HepG2 (cell line): Measurements from ENCODE around the gene ADCK2. TPM values are rescaled to one million over a fixed set of nuclear protein-coding genes. Genes with fewer than 3 reads are reported as not detected.
A peak's percentile ranks its signal among the peaks of the same experiment; 100 is the strongest.

Experiments used
- ATAC-seq: fragments of 200-7000 bp; cut with Tn5 transposase; 3 replicates; pipeline ENCODE4 v1.9.1; 2020; ENCODE audit warnings: mild to moderate bottlenecking, moderate library complexity
- BruUV-seq: library from RNA; stranded (reverse); fragments of 400-500 nt; replicated peaks from 2 replicates; lab custom pipeline; 2021; lab: Mats Ljungman, UMichigan
- CTCF ChIA-PET: fragments of 300-600 bp; formaldehyde crosslinking; extraction: SDS; loops from one replicate; lab custom pipeline; 2021; ENCODE audit warnings: low total read pairs, inconsistent platforms, low intra/inter-chr PET ratio; lab: Yijun Ruan, JAX
- POLR2A ChIA-PET: fragments of 350-600 bp; sonication (Branson Sonifier 250); formaldehyde crosslinking; loops from one replicate; lab custom pipeline; 2020; ENCODE audit warnings: antibody characterized with exemption, inconsistent platforms; lab: Yijun Ruan, JAX
- DNase-seq: peaks from one replicate; pipeline ENCODE4 v3.0.0-alpha.2; 2015; ENCODE audit warnings: low spot score
- FAIRE-seq: peaks from 3 replicates; lab custom pipeline; 2011; peaks lifted over from hg19 to GRCh38; lab: Jason Lieb, UNC
- H2AFZ ChIP-seq: one replicate; pipeline ENCODE4 v1.6.1; 2011; ENCODE audit warnings: low read length, inconsistent platforms
- H3K27ac ChIP-seq: fragments of 300-600 bp; 3 replicates; pipeline ENCODE4 v1.8.0; 2011; ENCODE audit warnings: mixed run types, mild to moderate bottlenecking, mixed read lengths, low read length, inconsistent platforms; ENCODE audit not compliant: insufficient read depth; ENCODE audit errors: extremely low read length
- H3K27me3 ChIP-seq, 2 experiments: fragments of 200-600 bp in 1 of 2; 2 replicates in 1 of 2; 3 replicates in 1 of 2; pipeline versions ENCODE4 v1.6.0 to v1.8.0; 2011; ENCODE audit warnings: low read length in 2 of 2, mild to moderate bottlenecking in 2 of 2, moderate library complexity in 2 of 2, inconsistent platforms in 1 of 2; ENCODE audit not compliant: insufficient read depth in 2 of 2, control insufficient read depth in 1 of 2
- H3K36me3 ChIP-seq, 2 experiments: fragments of 200-600 bp in 1 of 2; replicated peaks in 1 of 2; 2 replicates in 1 of 2; 3 replicates in 1 of 2; pipeline versions ENCODE4 v1.5.1 to v1.8.0; 2011; ENCODE audit warnings: low read length in 2 of 2, inconsistent platforms in 1 of 2; ENCODE audit not compliant: insufficient read depth in 2 of 2, control insufficient read depth in 1 of 2
- H3K4me1 ChIP-seq: 2 replicates; pipeline ENCODE4 v1.5.1; 2012; ENCODE audit warnings: low read length, inconsistent platforms; ENCODE audit not compliant: insufficient read depth
- H3K4me2 ChIP-seq: 2 replicates; pipeline ENCODE4 v1.6.0; 2011; ENCODE audit warnings: low read depth, low read length, inconsistent platforms
- H3K4me3 ChIP-seq, 3 experiments: fragments of 200-600 bp in 1 of 3; sonication (generic), shearing (Covaris generic) in 1 of 3; replicated peaks in 1 of 3; 2 replicates each; pipeline ENCODE4 v1.5.1; 2011 to 2016; ENCODE audit warnings: low read length in 3 of 3, inconsistent platforms in 2 of 3, low read depth in 2 of 3, mild to moderate bottlenecking in 2 of 3, control low read depth in 1 of 3, mixed read lengths in 1 of 3; ENCODE audit not compliant: insufficient read depth in 1 of 3
- H3K79me2 ChIP-seq: one replicate; pipeline ENCODE4 v1.6.1; 2011; ENCODE audit warnings: low read length, inconsistent platforms; ENCODE audit not compliant: insufficient read depth
- H3K9ac ChIP-seq: 2 replicates; pipeline ENCODE4 v1.6.0; 2011; ENCODE audit warnings: mild to moderate bottlenecking, low read depth, low read length, inconsistent platforms; ENCODE audit not compliant: insufficient read depth
- H3K9me3 ChIP-seq: 2 replicates; pipeline ENCODE4 v1.5.1; 2012; ENCODE audit warnings: mild to moderate bottlenecking, low read length
- H4K20me1 ChIP-seq: 2 replicates; pipeline ENCODE4 v1.6.0; 2011; ENCODE audit warnings: inconsistent platforms, mild to moderate bottlenecking, low read length, moderate library complexity; ENCODE audit not compliant: insufficient read depth
- AHDC1 ChIP-seq: sonication (generic); formaldehyde crosslinking; IDR thresholded peaks from 2 replicates; pipeline ENCODE4 v1.5.1; 2020; ENCODE audit warnings: mild to moderate bottlenecking, missing genetic modification reagents, borderline replicate concordance
- ATF7-NPFF ChIP-seq: sonication (generic); formaldehyde crosslinking; IDR thresholded peaks from 2 replicates; pipeline ENCODE4 v1.8.1; 2023; ENCODE audit warnings: mild to moderate bottlenecking, low read depth, missing genetic modification reagents, moderate library complexity
- IKZF4 ChIP-seq: sonication (generic); formaldehyde crosslinking; IDR thresholded peaks from 2 replicates; pipeline ENCODE4 v1.5.1; 2020; ENCODE audit warnings: borderline replicate concordance, mild to moderate bottlenecking, low read depth, missing genetic modification reagents; ENCODE audit errors: not compliant biosample characterization
- MYPOP ChIP-seq: sonication (generic); formaldehyde crosslinking; IDR thresholded peaks from 2 replicates; pipeline ENCODE4 v1.8.1; 2023; ENCODE audit warnings: mild to moderate bottlenecking, moderate library complexity, missing genetic modification reagents
- TAF15 ChIP-seq: fragments of 200-400 bp; formaldehyde crosslinking; IDR thresholded peaks from one replicate; pipeline ENCODE4 v1.6.1; 2018; ENCODE audit warnings: mild to moderate bottlenecking, low read depth, low read length; ENCODE audit not compliant: poor library complexity, severe bottlenecking
- ZHX2 ChIP-seq, 2 experiments: sonication (generic) in 1 of 2; formaldehyde crosslinking in 1 of 2; IDR thresholded peaks; 2 replicates each; pipeline versions ENCODE4 v1.6.1 to v1.9.0; 2014 to 2022; ENCODE audit warnings: antibody characterized with exemption in 1 of 2, borderline replicate concordance in 1 of 2, inconsistent platforms in 1 of 2, low read depth in 1 of 2, missing genetic modification reagents in 1 of 2
- ZNF75D ChIP-seq: sonication (generic); formaldehyde crosslinking; IDR thresholded peaks from 2 replicates; pipeline ENCODE4 v1.8.1; 2023; ENCODE audit warnings: missing genetic modification reagents, mild to moderate bottlenecking, borderline replicate concordance
- WGBS: methylation state at CpG from one replicate; pipeline ENCODE4 v1.1.6; 2017; ENCODE audit warnings: low lambda C conversion rate; 5-methylcytosine and 5-hydroxymethylcytosine counted together
- in situ Hi-C: cut with HindIII; loops from 2 replicates; pipeline ENCODE4 v1.10.0; 2017; ENCODE audit warnings: low pct_unique_long_range_greater_than_20kb; ENCODE audit not compliant: extremely low pct_ligation_motif_present
- intact Hi-C: fragments of 100-400 bp; cut with micrococcal nuclease; formaldehyde crosslinking; loops from one replicate; pipeline ENCODE4 v1.10.0; 2022; ENCODE audit not compliant: unreplicated experiment
- polyA plus RNA-seq, 8 experiments: library from polyadenylated mRNA; depleted of rRNA in 3 of 8; stranded (reverse) in 7 of 8; unstranded in 1 of 8; fragments of >200 nt; fragmentation: Illumina TruSeq in 4 of 8; extraction: Trizol in 4 of 8; gene quantifications; 2 replicates each; pipeline versions ENCODE4 v1.2.1 to v1.2.3, GENCODE V29; 2011 to 2016; ENCODE audit warnings: low read depth in 4 of 8, missing spikeins in 1 of 8, mixed read lengths in 1 of 8; ENCODE audit not compliant: insufficient read depth in 1 of 8
- total RNA-seq, 5 experiments: library from RNA; depleted of rRNA; stranded (reverse); fragments of >200 nt; fragmentation: Illumina TruSeq; extraction: Trizol; gene quantifications; 2 replicates each; pipeline ENCODE4 v1.2.3, GENCODE V29; 2016; ENCODE audit warnings: low read depth in 1 of 5

Gene ADCK2
- total and polyA plus RNA-seq, 2 of the 13 experiments (the other 11 are each of a cell fraction or from before 2014, with no cell fraction given): 8.6 to 18.8 TPM

GRCh38 chr7:140697447-140698143 is 24.9 kb downstream of the ADCK2 start:
- H3K9ac ChIP-seq: peak overlapping the region; percentile 84
- ChIA-PET POLR2A (no interaction called here), CTCF (no interaction called here)
- ATAC-seq (no peak), DNase-seq (no peak), FAIRE-seq (no peak)
- H3K27ac ChIP-seq: peak overlapping the region; percentile 81
- peak overlapping the region; percentile 93 for H3K4me2 ChIP-seq
- peak overlapping the region; percentile 74 to 96 (median 80) for H3K4me3 ChIP-seq
- 58% methylated on average over 11 of the region's 24 CpGs for WGBS
- peaks cover under 1 to 1% of the 10 kb centered on the region in 2 experiments; a peak in 2 of 5 replicates for H3K36me3 ChIP-seq
- BruUV-seq: TSS peak; percentile 49
- H4K20me1 ChIP-seq: 0 out of 2 replicates have a peak, but pooled peaks cover 10% of the 10 kb centered on the region
- peaks cover 39% of the 10 kb centered on the region for H3K79me2 ChIP-seq
- in situ Hi-C loops (loop anchor here (25.0 kb wide), 1 partner anchor 315 kb away; the partner anchor contains the start of gene MRPS33), intact Hi-C loops (no loop called here)
- peaks cover 28% of the 10 kb centered on the region for H3K4me1 ChIP-seq
- H2AFZ ChIP-seq: no peak overlapping the region
- H3K27me3 ChIP-seq: no peaks in the 10 kb centered on the region; a peak in 1 of 5 replicates
- H3K9me3 ChIP-seq: no peaks in the 10 kb centered on the region
- TF ChIP-seq ZHX2 (IDR thresholded peaks at IDR 0.05; ENCODE audit: low read depth) (peak; percentile 15; the same call in 1 of the 2 replicates), ZHX2 (CRISPR knock-in tag; IDR thresholded peaks at IDR 0.05; ENCODE audit: borderline replicate concordance) (no peak), MYPOP (0 out of 2 replicates have a peak, but pooled peaks have one; percentile 1), ATF7-NPFF (CRISPR knock-in tag) (peak; percentile 1; the same call in 1 of the 2 replicates), AHDC1 (no peak), IKZF4 (CRISPR knock-in tag) (peak; percentile 3), ZNF75D (no peak), TAF15 (peak; percentile 2)
